Dermis microvascular lymphatic vessel endothelial cell (primary cell): ENCODE results near the gene VTA1. TPM values are rescaled to one million over a fixed set of nuclear protein-coding genes. Genes with fewer than 3 reads are reported as not detected.
"Not testable (repeated sequence)": the region's sequence is repeated elsewhere in the genome, so short reads cannot be mapped to it uniquely, and the experiment has no call there.

Source experiments
- DNase-seq, 2 donors: peaks; one replicate each; pipeline versions ENCODE4 v3.0.0 to v3.0.0-alpha.2; 2010; ENCODE audit warnings: low read depth in 2 of 2
- total RNA-seq: library from RNA; depleted of rRNA; stranded (reverse); fragments of >200 nt; gene quantifications from 2 replicates; pipeline ENCODE4 v1.2.1, GENCODE V29; 2014

VTA1 gene
- total RNA-seq, 1 donor from 2014 or later, result 21.7 TPM

- DNase-seq, result no peak
These were observed 24.3 kb downstream of the VTA1 start for GRCh38 chr6:142171351-142171750.

DNA sequence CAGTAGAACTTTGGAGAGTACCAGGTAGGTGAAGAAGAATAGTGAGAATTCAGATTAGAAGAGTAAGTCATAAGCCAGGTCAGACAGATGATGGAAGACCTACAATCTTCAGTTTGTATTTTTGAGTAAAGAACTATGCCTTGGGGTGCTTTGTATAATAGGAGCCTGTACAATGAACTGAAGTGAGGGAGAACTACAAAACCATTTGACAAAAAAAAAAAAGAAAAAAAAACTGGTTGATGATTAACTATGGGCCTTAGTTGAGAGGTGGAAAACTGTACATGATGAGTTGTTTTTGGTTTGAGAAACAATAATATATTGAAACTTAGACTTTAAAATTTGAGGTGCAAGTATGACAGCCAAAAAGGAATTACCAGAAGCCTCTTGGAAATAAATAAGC lies 25.7 kb downstream of the VTA1 start:
- no peak for DNase-seq

DNA sequence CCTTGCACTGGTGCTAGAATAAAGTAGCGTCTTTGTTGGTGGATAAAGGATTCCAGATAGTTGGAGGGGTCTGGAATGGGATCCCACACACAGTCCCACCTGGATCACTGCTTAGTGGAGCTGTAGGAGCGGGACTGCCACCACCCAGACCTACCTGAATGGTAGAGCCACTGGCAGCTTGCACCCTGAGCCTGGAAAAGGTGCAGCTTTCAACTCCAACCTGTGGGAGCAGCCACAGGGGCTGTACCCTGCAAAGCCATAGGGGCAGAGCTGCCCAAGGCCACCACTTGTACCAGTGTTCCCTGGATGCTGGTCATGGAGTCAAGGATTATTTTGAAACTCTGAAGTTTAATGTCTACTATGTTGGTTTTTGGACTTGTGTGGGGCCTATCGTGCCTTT lies 26.9 kb downstream of the VTA1 start:
- DNase-seq, result no peak

DNA sequence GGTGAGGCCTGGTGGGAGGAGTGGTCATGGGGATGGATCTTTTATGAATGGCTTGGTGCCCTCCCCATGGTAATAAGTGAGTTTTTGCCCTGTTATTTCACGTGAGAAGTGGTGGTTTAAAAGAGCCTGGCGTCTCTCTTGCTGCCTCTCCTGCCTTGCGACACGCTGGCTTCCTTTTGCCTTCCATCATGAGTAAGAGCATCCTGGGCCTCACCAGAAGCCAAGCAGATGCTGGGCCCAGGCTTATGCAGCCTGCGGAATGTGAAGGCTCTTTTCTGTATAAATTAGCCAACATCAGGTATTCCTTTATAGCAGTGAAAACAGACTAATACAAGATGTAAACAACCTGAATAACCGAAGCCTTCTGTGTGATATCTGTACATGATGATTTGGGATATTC lies 27.6 kb downstream of the VTA1 start:
- no peak for DNase-seq

DNA sequence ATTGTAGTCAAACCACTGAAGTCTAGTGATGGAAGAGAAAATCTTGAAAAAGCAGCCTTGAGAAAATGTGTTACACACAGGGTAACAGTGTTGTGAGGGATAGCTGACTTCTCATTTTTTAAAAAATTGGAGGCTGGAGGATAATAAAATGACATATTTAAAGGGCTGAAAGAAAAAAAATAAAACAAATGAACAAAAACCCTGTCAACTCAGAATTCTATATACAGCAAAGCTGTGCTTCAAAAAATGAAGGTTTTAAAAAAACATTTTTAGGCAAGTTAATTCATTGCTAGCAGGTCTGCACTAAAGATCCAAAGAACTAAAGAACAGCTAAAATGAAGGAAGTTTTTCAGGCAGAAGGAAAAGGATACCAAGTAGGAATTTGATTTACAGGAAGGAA lies 31.1 kb downstream of the VTA1 start:
- no peak for DNase-seq

- no peak for DNase-seq
These were observed 34.9 kb downstream of the VTA1 start for GRCh38 chr6:142182004-142182403.

DNA sequence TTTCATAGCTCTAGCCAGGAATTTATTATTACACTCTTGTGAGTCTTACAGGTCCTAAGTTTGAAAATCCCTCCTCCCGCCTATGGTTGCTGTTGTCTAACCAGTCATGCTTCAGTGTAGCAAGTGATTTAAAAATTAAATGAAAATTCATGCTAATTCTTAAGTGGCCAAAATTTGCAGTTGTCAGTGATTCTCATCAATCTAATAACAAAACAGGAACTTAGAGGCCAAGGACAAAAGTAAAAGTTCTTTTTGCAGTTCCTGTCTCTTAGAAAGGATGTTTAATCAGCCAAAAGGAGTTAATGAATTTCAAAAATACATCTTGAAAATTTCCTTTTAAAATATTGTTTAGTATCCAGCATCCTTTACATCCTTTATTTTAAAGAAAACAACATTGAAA lies 36.3 kb downstream of the VTA1 start:
- no peak for DNase-seq

DNA sequence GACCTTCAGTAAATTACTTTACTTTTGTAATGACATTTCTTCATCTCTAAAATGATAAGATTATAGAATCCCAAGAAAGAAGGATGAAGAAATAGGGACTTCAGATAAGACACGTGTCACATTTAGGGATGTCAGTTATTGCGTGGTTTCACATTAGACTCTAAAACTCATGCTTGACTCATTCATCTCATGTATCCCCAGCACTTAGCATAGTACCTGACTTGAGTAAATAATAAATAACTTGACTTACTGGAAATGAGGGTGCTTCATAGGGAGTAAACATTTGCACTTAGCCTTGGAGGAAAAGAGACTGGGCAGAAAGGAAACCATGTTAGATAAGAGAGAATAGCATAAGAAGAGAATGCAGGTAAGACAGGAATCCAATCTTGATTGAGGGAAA lies 37.2 kb downstream of the VTA1 start:
- no peak for DNase-seq

- DNase-seq, result no peak
These were observed 38.6 kb downstream of the VTA1 start for GRCh38 chr6:142185641-142186040.

- DNase-seq, result peak in 1 of 2 donors; percentile 77
These were observed 40.1 kb downstream of the VTA1 start for GRCh38 chr6:142187209-142187608.

GRCh38 chr6:142188341-142188740 lies 41.3 kb downstream of the VTA1 start:
- not testable (repeated sequence) for DNase-seq

DNA sequence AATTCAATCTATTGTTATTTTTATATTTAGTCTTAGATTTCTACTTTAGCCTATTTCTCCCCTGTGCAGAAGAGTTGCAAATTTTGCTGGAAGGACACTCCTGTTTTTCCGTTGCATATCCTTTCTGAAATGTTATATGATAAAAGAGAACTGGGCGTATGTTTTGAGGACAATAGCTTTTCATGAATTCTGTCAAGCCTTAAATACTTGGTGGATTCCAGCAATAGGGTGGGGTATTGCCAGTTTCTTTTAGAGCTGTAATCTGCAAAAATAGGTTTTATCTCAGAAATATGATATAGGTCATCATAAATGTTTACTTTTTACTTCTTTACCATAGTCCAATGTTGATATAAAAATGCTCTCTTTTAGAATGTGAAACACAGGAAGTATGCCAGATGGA lies 42.0 kb downstream of the VTA1 start:
- DNase-seq, result no peak

DNA sequence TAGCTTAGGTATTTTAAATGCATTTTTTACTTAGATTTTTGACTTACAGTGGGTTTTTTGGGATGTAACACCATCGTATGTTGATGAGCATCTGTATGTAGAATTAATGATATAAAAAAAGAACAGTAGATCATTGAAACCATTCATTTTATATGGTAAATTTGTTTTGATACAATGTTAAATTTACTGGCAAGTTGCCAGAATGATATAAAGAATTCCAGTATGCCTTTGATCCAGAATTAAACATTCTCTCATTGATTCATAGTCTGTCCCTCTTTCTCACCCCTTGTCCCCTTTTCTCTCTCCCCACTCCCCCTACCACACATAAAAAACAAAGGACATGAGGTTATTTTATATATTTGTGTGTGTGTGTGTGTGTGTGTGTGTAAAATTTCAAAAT lies 45.3 kb downstream of the VTA1 start:
- no peak for DNase-seq

- DNase-seq, result no peak
These were observed 46.6 kb downstream of the VTA1 start for GRCh38 chr6:142193621-142194020.

DNA sequence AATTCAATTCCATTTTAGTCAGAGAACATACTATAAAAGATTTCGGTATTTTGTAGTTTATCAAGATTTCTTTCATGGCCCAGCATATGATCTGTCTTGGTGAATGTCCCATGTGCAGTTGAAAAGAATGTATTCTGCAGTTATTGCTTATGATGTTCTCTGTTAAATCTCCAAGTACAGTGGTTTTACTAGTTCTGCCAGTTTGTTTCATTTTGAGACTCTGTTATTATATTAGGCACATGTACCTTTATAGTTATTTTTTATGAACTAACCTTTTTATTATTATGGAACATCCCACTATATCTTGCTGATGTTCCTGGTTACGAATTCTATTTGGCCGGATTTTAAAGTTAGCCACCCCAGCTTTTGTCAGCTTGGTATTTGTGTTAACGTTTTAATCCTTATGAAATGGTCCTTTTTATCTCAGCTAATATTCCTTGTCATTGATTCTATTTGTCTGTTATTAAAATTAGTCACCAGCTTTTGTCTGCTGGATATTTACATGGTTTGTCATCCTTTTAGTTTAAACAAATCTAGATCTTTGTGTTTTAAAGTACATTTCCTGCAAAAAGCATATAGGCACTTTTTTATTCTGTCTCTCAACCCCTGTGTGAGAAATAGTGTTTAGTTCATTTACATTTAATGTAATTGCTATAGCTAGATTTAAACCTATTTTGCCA lies 48.9 kb downstream of the VTA1 start:
- peak in 1 of 2 donors; percentile 12 for DNase-seq

GRCh38 chr6:142200846-142201628 lies 54.0 kb downstream of the VTA1 start:
- peak in 1 of 2 donors; percentile 43 for DNase-seq

DNA sequence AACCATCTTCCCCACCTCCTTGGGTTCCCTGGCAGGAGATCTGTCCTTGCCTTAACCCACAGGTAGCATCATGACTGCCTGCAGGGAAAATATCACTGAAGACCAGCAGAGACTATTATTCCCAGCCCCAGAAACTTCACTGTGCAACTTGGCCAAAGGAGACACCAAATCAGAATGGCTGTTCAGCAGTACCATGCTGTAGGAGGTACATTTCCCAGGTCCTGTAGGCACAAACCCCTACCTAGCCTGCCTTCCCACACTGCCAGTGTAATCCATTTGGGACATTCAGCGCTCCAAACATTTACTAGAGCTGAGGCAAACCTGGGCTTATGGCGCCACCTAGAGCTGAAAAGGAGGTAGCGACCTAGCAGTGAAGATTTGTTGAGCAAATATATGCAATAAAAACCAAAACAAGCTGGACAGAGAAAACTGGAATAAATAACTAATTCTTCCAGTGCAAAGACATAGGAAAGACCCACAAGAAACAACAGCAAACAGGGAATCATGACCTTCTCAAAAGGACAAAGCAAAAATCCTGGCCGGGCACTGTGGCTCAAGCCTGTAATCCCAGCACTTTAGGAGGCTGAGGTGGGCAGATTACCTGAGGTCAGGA lies 60.3 kb downstream of the VTA1 start:
- DNase-seq, result peak; percentile 32 to 73

DNA sequence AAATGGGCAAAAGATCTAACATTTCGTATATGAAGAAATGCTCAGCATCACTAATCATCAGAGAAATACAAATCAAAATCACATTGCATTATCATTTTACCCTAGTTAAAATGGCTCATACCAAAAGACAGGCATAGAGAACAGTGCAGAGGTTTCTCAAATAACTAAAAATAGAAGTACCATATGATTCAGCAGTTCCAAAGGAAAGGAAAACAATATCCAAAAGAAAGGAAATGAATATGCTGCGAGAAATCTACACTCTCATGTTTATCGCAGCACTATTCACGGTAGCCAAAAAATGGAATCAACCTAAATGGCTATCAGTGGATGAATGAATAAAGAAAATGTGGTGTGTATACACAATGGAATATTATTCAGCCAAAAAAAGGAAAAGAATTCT lies 63.5 kb downstream of the VTA1 start:
- DNase-seq, result peak; percentile 26 to 78

GRCh38 chr6:142213402-142213801 lies 66.3 kb downstream of the VTA1 start:
- no peak for DNase-seq

DNA sequence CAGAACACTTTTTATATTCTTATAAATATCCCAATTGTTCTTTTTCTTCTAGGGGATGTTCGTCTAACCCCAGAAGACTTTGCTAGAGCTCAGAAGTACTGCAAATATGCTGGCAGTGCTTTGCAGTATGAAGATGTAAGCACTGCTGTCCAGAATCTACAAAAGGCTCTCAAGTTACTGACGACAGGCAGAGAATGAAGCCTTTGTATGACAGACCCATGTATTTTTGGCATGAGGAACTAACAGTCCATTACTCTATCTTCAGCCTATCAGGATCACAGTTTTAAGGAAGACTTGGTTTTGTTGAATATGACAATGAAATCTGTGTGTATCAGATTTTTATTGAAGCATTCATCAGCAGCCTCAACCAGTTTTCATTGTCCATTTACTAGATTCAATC lies 71.4 kb downstream of the VTA1 start:
- no peak for DNase-seq

DNA sequence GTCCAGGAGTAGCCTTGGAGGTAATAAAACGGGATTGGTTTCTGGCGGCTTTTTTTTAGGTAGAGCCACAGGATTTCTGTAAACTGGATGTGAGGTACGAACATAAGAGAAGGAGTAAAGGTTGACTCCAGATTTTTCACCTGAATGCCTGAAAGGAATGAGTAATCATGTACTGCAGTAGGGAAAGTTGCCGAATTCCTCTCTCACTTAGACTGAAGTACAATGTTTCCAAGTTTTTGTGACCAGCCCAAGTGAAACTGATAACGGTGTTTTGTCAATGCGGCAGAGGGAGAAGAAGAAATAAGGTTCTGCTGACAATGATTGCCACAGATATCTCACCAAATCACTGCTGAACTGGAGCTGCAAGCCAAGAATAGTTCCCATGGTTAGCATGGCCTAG lies 75.0 kb downstream of the VTA1 start:
- no peak for DNase-seq

- DNase-seq, result no peak
These were observed 76.9 kb downstream of the VTA1 start for GRCh38 chr6:142223938-142224337.

DNA sequence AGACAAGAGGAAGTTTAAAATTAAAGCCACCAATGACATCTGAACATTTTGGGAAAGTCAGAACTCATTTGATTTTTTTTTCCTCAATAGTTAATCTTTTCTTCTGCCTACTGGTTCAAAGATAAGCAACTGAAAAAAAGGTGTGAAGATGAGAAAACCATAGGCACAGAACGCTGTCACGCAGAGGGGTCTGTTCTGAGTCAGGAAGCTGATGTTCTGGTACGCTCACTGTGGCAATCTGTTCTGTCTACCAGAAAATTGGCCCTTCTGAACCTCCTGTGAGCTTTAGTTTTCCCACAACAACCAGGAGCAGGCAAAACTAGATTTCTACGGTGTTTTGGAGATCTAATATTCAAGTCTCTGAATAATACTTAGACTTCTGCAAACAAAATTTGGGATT lies 78.1 kb downstream of the VTA1 start:
- no peak for DNase-seq
